NT2/D1 (cell line): ENCODE data around the gene SLC35F3.

Experiments used
- SUZ12 ChIP-seq: IDR thresholded peaks from 2 replicates; pipeline ENCODE4 v1.6.1; 2011; ENCODE audit not compliant: insufficient read length, insufficient read depth; ENCODE audit errors: extremely low read depth
- YY1 ChIP-seq: IDR thresholded peaks from 2 replicates; pipeline ENCODE4 v1.6.1; 2011; ENCODE audit not compliant: insufficient read length, insufficient read depth
- ZNF274 ChIP-seq: IDR thresholded peaks from 2 replicates; pipeline ENCODE4 v1.6.1; 2011; ENCODE audit warnings: mild to moderate bottlenecking, low read depth, low read length

DNA sequence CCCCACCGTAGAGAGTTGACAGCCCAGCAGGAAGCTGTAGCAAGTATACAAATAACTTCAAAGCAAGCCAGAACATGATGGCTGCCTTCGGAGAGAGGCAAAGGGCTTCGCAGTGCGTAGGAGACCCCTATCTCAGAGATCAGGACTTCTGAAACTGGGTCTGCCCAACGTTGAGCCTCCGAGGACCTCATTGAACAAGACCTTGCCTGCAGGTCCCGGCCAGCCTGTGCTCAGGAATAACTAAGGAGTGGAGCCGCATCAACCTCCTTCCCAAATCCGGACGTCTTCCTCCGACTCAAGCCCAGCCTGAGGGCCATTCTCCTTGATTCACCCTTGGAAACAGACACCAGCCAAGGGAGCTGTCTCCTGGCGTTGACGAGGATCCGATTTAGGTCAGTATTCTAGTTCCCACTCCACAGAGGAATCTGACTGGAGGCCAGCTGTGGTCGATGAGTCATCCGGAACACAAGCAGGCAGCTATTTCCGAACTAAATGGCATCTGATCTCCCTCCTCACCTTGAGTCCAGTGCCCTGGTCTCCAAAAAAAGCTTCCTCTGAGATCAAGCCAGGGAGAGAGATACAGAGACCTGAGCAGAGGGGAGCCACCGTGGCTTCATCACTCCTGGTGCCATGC lies 302.3 kb downstream of the SLC35F3 start:
- TF ChIP-seq ZNF274, result no peak
- no peak for TF ChIP-seq SUZ12
- TF ChIP-seq YY1, result no peak
